Adipocyte (in vitro differentiated cells): ENCODE results near the gene HERC2.
"Not testable (repeated sequence)": the region's sequence is repeated elsewhere in the genome, so short reads cannot be mapped to it uniquely, and the experiment has no call there.

Experiments used
- DNase-seq: peaks from one replicate; pipeline ENCODE4 v3.0.0-alpha.2; 2015; ENCODE audit warnings: low read depth
- H3K27me3 ChIP-seq: replicated peaks from 2 replicates; pipeline ENCODE4 v1.7.0; 2013; ENCODE audit warnings: mild to moderate bottlenecking, low read length, moderate library complexity; ENCODE audit not compliant: control insufficient read depth, insufficient read depth
- H3K36me3 ChIP-seq: 2 replicates; pipeline ENCODE4 v1.7.0; 2013; ENCODE audit warnings: low read length, mild to moderate bottlenecking, moderate library complexity; ENCODE audit not compliant: control insufficient read depth, insufficient read depth, severe bottlenecking
- H3K4me1 ChIP-seq: 2 replicates; pipeline ENCODE4 v1.7.0; 2013; ENCODE audit warnings: mild to moderate bottlenecking, low read length, moderate library complexity; ENCODE audit not compliant: control insufficient read depth, insufficient read depth
- H3K4me3 ChIP-seq: 2 replicates; pipeline ENCODE4 v1.7.0; 2013; ENCODE audit warnings: mild to moderate bottlenecking, low read length, moderate library complexity
- H3K9ac ChIP-seq: 2 replicates; pipeline ENCODE4 v1.7.0; 2013; ENCODE audit warnings: mild to moderate bottlenecking, low read length, moderate library complexity
- H3K9me3 ChIP-seq: 2 replicates; pipeline ENCODE4 v1.7.0; 2013; ENCODE audit warnings: mild to moderate bottlenecking, low read length, moderate library complexity; ENCODE audit not compliant: control insufficient read depth

The HERC2 gene

GRCh38 chr15:28305700-28306099 is 16.3 kb downstream of the HERC2 start:
- H3K4me1 ChIP-seq, H3K27me3 ChIP-seq, H3K36me3 ChIP-seq, H3K9me3 ChIP-seq, H3K4me3 ChIP-seq, H3K9ac ChIP-seq, DNase-seq: not testable (repeated sequence)

GRCh38 chr15:28297434-28297833 is 24.5 kb downstream of the HERC2 start:
- DNase-seq, H3K27me3 ChIP-seq, H3K36me3 ChIP-seq, H3K4me1 ChIP-seq, H3K9me3 ChIP-seq, H3K9ac ChIP-seq, H3K4me3 ChIP-seq: not testable (repeated sequence)

GRCh38 chr15:28296814-28297213 is 25.2 kb downstream of the HERC2 start:
- H3K36me3 ChIP-seq, DNase-seq, H3K27me3 ChIP-seq: not testable (repeated sequence)

GRCh38 chr15:28295009-28295563 is 26.9 kb downstream of the HERC2 start:
- not testable (repeated sequence) for H3K9me3 ChIP-seq, H3K4me3 ChIP-seq, H3K27me3 ChIP-seq, H3K4me1 ChIP-seq, DNase-seq, H3K9ac ChIP-seq
- peaks cover 25% of the 10 kb centered on the region for H3K36me3 ChIP-seq

More at GRCh38 chr15:28296814-28297213, 25.2 kb downstream of the HERC2 start:
- not testable (repeated sequence) for H3K9ac ChIP-seq, H3K9me3 ChIP-seq, H3K4me1 ChIP-seq, H3K4me3 ChIP-seq

- not testable (repeated sequence) for H3K4me3 ChIP-seq, H3K4me1 ChIP-seq, H3K9ac ChIP-seq, H3K9me3 ChIP-seq, H3K27me3 ChIP-seq, DNase-seq
- peaks cover 30% of the 10 kb centered on the region for H3K36me3 ChIP-seq
Observed at GRCh38 chr15:28294560-28294959, 27.4 kb downstream of the HERC2 start.

- H3K27me3 ChIP-seq, result no peaks in the 10 kb centered on the region
- no peaks in the 10 kb centered on the region for H3K4me1 ChIP-seq
- no peak overlapping the region for H3K4me3 ChIP-seq
- peaks cover 33% of the 10 kb centered on the region for H3K36me3 ChIP-seq
- H3K9ac ChIP-seq, result no peak overlapping the region
- H3K9me3 ChIP-seq, result peaks cover 9% of the 10 kb centered on the region
- no peak for DNase-seq
Observed at GRCh38 chr15:28289694-28290463, 32.1 kb downstream of the HERC2 start.

GRCh38 chr15:28288830-28289693 is 32.9 kb downstream of the HERC2 start:
- not testable (repeated sequence) for H3K4me3 ChIP-seq, H3K9ac ChIP-seq, H3K27me3 ChIP-seq, DNase-seq, H3K9me3 ChIP-seq, H3K4me1 ChIP-seq
- H3K36me3 ChIP-seq, result peaks cover 33% of the 10 kb centered on the region

GRCh38 chr15:28286659-28287058 is 35.3 kb downstream of the HERC2 start:
- not testable (repeated sequence) for H3K4me1 ChIP-seq, H3K27me3 ChIP-seq, H3K9ac ChIP-seq, H3K9me3 ChIP-seq, DNase-seq, H3K4me3 ChIP-seq
- H3K36me3 ChIP-seq, result peaks cover 34% of the 10 kb centered on the region

GRCh38 chr15:28286031-28286430 is 35.9 kb downstream of the HERC2 start:
- Histone ChIP-seq H3K4me3 (no peak overlapping the region), H3K9me3 (peaks cover 9% of the 10 kb centered on the region), H3K27me3 (no peaks in the 10 kb centered on the region), H3K36me3 (peaks cover 35% of the 10 kb centered on the region), H3K4me1 (no peaks in the 10 kb centered on the region), H3K9ac (no peak overlapping the region)
- DNase-seq, result no peak

- no peaks in the 10 kb centered on the region for H3K9me3 ChIP-seq
- peaks cover 35% of the 10 kb centered on the region for H3K36me3 ChIP-seq
Observed at GRCh38 chr15:28281876-28282275, 40.1 kb downstream of the HERC2 start.

GRCh38 chr15:28274635-28275034 is 47.3 kb downstream of the HERC2 start:
- Histone ChIP-seq H3K36me3 (peaks cover 64% of the 10 kb centered on the region), H3K27me3 (no peaks in the 10 kb centered on the region), H3K4me1 (no peaks in the 10 kb centered on the region), H3K9ac (no peak overlapping the region), H3K4me3 (no peak overlapping the region), H3K9me3 (no peaks in the 10 kb centered on the region)
- DNase-seq, result no peak

More at GRCh38 chr15:28281876-28282275, 40.1 kb downstream of the HERC2 start:
- DNase-seq, result no peak
- no peak overlapping the region for H3K9ac ChIP-seq
- no peaks in the 10 kb centered on the region for H3K4me1 ChIP-seq
- H3K4me3 ChIP-seq, result no peak overlapping the region
- H3K27me3 ChIP-seq, result no peaks in the 10 kb centered on the region
